Astrocyte (in vitro differentiated cells and primary cell): ENCODE results near the gene PLD5. TPM values are rescaled to one million over a fixed set of nuclear protein-coding genes. Genes with fewer than 3 reads are reported as not detected.

Experiments
- DNase-seq: peaks from one replicate; pipeline ENCODE4 v3.0.0-alpha.2; 2010; ENCODE audit warnings: low read depth
- FAIRE-seq: peaks from 2 replicates; lab custom pipeline; 2011; peaks lifted over from hg19 to GRCh38; lab: Jason Lieb, UNC
- H2AFZ ChIP-seq: 2 replicates; pipeline ENCODE4 v1.6.0; 2012; ENCODE audit warnings: low read depth, low read length, inconsistent platforms
- H3K27ac ChIP-seq: 2 replicates; pipeline ENCODE4 v1.5.1; 2011; ENCODE audit warnings: low read depth, low read length, inconsistent platforms
- H3K27me3 ChIP-seq: 2 replicates; pipeline ENCODE4 v1.6.0; 2011; ENCODE audit warnings: low read length, inconsistent platforms; ENCODE audit not compliant: insufficient read depth
- H3K36me3 ChIP-seq: 2 replicates; pipeline ENCODE4 v1.5.1; 2011; ENCODE audit warnings: low read length, inconsistent platforms; ENCODE audit not compliant: insufficient read depth
- H3K4me1 ChIP-seq: 2 replicates; pipeline ENCODE4 v1.5.1; 2011; ENCODE audit warnings: low read length, inconsistent platforms; ENCODE audit not compliant: insufficient read depth
- H3K4me2 ChIP-seq: 2 replicates; pipeline ENCODE4 v1.6.0; 2012; ENCODE audit warnings: low read length, inconsistent platforms
- H3K4me3 ChIP-seq: 2 replicates; pipeline ENCODE4 v1.5.1; 2011; ENCODE audit warnings: low read depth, mild to moderate bottlenecking, low read length, inconsistent platforms; ENCODE audit not compliant: insufficient read depth
- H3K79me2 ChIP-seq: 2 replicates; pipeline ENCODE4 v1.6.0; 2012; ENCODE audit warnings: mild to moderate bottlenecking, low read length, inconsistent platforms; ENCODE audit not compliant: insufficient read depth
- H3K9ac ChIP-seq: 2 replicates; pipeline ENCODE4 v1.6.0; 2012; ENCODE audit warnings: mild to moderate bottlenecking, low read length, inconsistent platforms
- H3K9me3 ChIP-seq: 2 replicates; pipeline ENCODE4 v1.5.1; 2012; ENCODE audit warnings: low read depth, mild to moderate bottlenecking, low read length, inconsistent platforms; ENCODE audit not compliant: insufficient read depth
- H4K20me1 ChIP-seq: 2 replicates; pipeline ENCODE4 v1.6.0; 2012; ENCODE audit warnings: low read length, inconsistent platforms; ENCODE audit not compliant: insufficient read depth
- H3K27ac Mint-ChIP-seq: one replicate; pipeline ENCODE4 v1.8.0; 2021; ENCODE audit warnings: mild to moderate bottlenecking, mixed read lengths; ENCODE audit not compliant: unreplicated experiment
- H3K27me3 Mint-ChIP-seq: one replicate; pipeline ENCODE4 v1.8.0; 2021; ENCODE audit warnings: low read depth, mixed read lengths; ENCODE audit not compliant: unreplicated experiment
- H3K36me3 Mint-ChIP-seq: one replicate; pipeline ENCODE4 v1.8.0; 2021; ENCODE audit warnings: low read depth, mixed read lengths; ENCODE audit not compliant: unreplicated experiment
- H3K4me1 Mint-ChIP-seq: one replicate; pipeline ENCODE4 v1.8.0; 2021; ENCODE audit warnings: low read depth, mixed read lengths; ENCODE audit not compliant: unreplicated experiment
- H3K4me3 Mint-ChIP-seq: one replicate; pipeline ENCODE4 v1.8.0; 2021; ENCODE audit warnings: mild to moderate bottlenecking, moderate library complexity, mixed read lengths; ENCODE audit not compliant: unreplicated experiment
- H3K9me3 Mint-ChIP-seq: one replicate; pipeline ENCODE4 v1.8.0; 2021; ENCODE audit warnings: mild to moderate bottlenecking, mixed read lengths; ENCODE audit not compliant: unreplicated experiment
- EZH2 ChIP-seq: IDR thresholded peaks from 2 replicates; pipeline ENCODE4 v1.6.1; 2012; ENCODE audit warnings: mild to moderate bottlenecking, low read length, inconsistent platforms; ENCODE audit not compliant: insufficient read depth
- total RNA-seq: library from RNA; stranded (reverse); gene quantifications from 2 replicates; pipeline ENCODE4 v1.2.1, GENCODE V29; 2021
- TF ChIP-seq, protein P1 (sequence below): IDR thresholded peaks from 2 replicates; pipeline ENCODE4 v1.5.1; 2011; ENCODE audit warnings: low read depth, mild to moderate bottlenecking, inconsistent platforms, low read length, moderate library complexity; ENCODE audit not compliant: insufficient read depth

PLD5 gene
- total RNA-seq, 1 donor from 2014 or later, result 4.9 TPM

- peaks cover 5% of the 10 kb centered on the region for H3K27me3 Mint-ChIP-seq
- no peak overlapping the region for H3K4me3 ChIP-seq
- H3K27ac Mint-ChIP-seq, result no peak overlapping the region
- no peaks in the 10 kb centered on the region for H4K20me1 ChIP-seq
- H2AFZ ChIP-seq, result no peak overlapping the region
- H3K27me3 ChIP-seq, result no peaks in the 10 kb centered on the region
- no peaks in the 10 kb centered on the region for H3K79me2 ChIP-seq
- H3K9me3 Mint-ChIP-seq, result no peaks in the 10 kb centered on the region
- H3K27ac ChIP-seq, result no peak overlapping the region
- no peaks in the 10 kb centered on the region for H3K9me3 ChIP-seq
- FAIRE-seq, result no peak
- H3K9ac ChIP-seq, result no peak overlapping the region
- H3K4me1 ChIP-seq, result no peaks in the 10 kb centered on the region
- no peak for DNase-seq
- no peaks in the 10 kb centered on the region for H3K36me3 ChIP-seq
- peaks cover 6% of the 10 kb centered on the region for H3K4me1 Mint-ChIP-seq
- H3K36me3 Mint-ChIP-seq, result no peaks in the 10 kb centered on the region
- no peak overlapping the region for H3K4me3 Mint-ChIP-seq
- TF ChIP-seq EZH2, result no peak
- TF ChIP-seq, protein P1, sequence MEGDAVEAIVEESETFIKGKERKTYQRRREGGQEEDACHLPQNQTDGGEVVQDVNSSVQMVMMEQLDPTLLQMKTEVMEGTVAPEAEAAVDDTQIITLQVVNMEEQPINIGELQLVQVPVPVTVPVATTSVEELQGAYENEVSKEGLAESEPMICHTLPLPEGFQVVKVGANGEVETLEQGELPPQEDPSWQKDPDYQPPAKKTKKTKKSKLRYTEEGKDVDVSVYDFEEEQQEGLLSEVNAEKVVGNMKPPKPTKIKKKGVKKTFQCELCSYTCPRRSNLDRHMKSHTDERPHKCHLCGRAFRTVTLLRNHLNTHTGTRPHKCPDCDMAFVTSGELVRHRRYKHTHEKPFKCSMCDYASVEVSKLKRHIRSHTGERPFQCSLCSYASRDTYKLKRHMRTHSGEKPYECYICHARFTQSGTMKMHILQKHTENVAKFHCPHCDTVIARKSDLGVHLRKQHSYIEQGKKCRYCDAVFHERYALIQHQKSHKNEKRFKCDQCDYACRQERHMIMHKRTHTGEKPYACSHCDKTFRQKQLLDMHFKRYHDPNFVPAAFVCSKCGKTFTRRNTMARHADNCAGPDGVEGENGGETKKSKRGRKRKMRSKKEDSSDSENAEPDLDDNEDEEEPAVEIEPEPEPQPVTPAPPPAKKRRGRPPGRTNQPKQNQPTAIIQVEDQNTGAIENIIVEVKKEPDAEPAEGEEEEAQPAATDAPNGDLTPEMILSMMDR, result no peak
- H3K4me2 ChIP-seq, result no peak overlapping the region
Observed at GRCh38 chr1:242567596-242567995, 43.1 kb upstream of the PLD5 start.

DNA sequence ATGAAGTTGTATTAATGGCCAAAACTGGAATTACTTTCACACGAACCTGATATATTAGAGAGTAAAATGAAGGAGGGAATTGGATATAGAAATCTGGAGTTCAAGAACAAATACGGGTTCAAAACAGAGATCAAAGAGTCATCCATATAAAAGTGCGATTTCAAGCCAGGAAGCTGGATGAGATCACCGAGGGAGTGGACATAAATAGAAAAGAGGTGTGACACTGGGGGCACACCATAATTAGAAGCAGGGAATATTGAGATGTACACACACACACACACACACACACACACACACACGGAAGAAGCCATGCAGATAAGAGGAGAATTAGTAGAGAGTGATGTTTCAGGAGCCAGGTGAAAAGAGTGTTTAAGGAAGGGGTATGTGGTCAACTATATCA, 32.3 kb upstream of the PLD5 start:
- no peak for DNase-seq
- Mint-ChIP-seq H3K36me3 (no peaks in the 10 kb centered on the region), H3K27ac (no peak overlapping the region), H3K27me3 (no peaks in the 10 kb centered on the region), H3K4me1 (peaks cover 8% of the 10 kb centered on the region), H3K4me3 (no peak overlapping the region), H3K9me3 (no peaks in the 10 kb centered on the region)
- Histone ChIP-seq H3K9me3 (no peaks in the 10 kb centered on the region), H2AFZ (no peak overlapping the region), H3K4me3 (no peak overlapping the region), H3K9ac (no peak overlapping the region), H3K27me3 (no peaks in the 10 kb centered on the region), H3K4me2 (no peak overlapping the region), H3K4me1 (no peaks in the 10 kb centered on the region), H3K79me2 (no peaks in the 10 kb centered on the region), H3K36me3 (no peaks in the 10 kb centered on the region), H3K27ac (no peak overlapping the region), H4K20me1 (no peaks in the 10 kb centered on the region)
- no peak for TF ChIP-seq EZH2
- TF ChIP-seq, protein P1, result no peak
- no peak for FAIRE-seq

- H4K20me1 ChIP-seq, result no peaks in the 10 kb centered on the region
Observed at GRCh38 chr1:242556276-242556675, 31.8 kb upstream of the PLD5 start.

More at GRCh38 chr1:242556276-242556675, 31.8 kb upstream of the PLD5 start:
- Mint-ChIP-seq H3K9me3 (no peaks in the 10 kb centered on the region), H3K27me3 (no peaks in the 10 kb centered on the region), H3K27ac (no peak overlapping the region), H3K4me3 (no peak overlapping the region), H3K4me1 (peaks cover 8% of the 10 kb centered on the region), H3K36me3 (no peaks in the 10 kb centered on the region)
- TF ChIP-seq, protein P1, result no peak
- TF ChIP-seq EZH2, result no peak
- H3K4me2 ChIP-seq, result no peak overlapping the region
- H3K27me3 ChIP-seq, result no peaks in the 10 kb centered on the region
- no peak for FAIRE-seq
- DNase-seq, result no peak
- no peak overlapping the region for H3K4me3 ChIP-seq
- H3K9ac ChIP-seq, result no peak overlapping the region
- H2AFZ ChIP-seq, result no peak overlapping the region
- no peaks in the 10 kb centered on the region for H3K9me3 ChIP-seq
- H3K79me2 ChIP-seq, result no peaks in the 10 kb centered on the region
- no peaks in the 10 kb centered on the region for H3K36me3 ChIP-seq
- H3K27ac ChIP-seq, result no peak overlapping the region
- H3K4me1 ChIP-seq, result no peaks in the 10 kb centered on the region
